Measurements from ENCODE around the gene ZNF679.
"Not testable (repeated sequence)": the region's sequence is repeated elsewhere in the genome, so short reads cannot be mapped to it uniquely, and the experiment has no call there.

Gene ZNF679

GRCh38 chr7:64228174-64228573, at the start of gene ZNF679:
ZNF679 (plus strand) TSS chr7:64228474; CDS start chr7:64249118, 20,644 bp downstream.
- not testable (repeated sequence) for DNase-seq

GRCh38 chr7:64180989-64181388, 47.3 kb upstream of the ZNF679 start:
- DNase-seq, result no peak

GRCh38 chr7:64181586-64181985, 46.7 kb upstream of the ZNF679 start:
- no peak for DNase-seq

GRCh38 chr7:64182036-64182790, 46.1 kb upstream of the ZNF679 start:
- DNase-seq, result no peak

DNA sequence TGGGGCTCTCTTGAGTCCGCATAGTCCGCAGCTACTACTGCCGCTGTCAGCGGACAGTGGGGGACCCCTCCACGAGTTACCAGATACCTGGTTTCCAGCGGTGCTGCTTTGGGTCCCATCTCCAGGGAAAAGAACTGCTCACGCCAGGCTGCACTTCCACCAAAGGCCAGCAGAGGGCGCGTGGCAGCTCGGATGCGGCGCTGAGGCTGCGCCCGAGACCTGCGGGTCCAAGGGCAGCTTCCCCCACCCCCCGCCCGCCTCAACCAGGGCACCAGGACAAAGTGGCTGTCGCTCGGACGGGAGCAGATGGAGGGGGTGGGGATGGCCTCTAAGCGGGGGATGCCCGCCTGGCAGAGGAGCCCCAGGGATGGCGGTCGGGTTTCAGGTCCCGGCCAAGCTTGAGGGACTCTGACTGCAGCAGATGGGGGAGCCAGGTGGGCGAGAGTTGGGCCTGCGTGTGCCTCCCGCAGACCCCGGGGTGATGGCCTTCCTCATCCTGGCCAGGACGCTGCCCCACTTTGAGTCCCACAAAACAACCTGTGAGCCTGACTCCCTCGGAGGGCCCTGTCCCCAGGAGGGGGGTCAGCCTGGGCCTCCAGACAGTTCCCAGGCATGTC, 45.0 kb upstream of the ZNF679 start:
- peak in 24 of 51 donors; percentile 0 to 62 (median 12) for DNase-seq

GRCh38 chr7:64183827-64184372, 44.4 kb upstream of the ZNF679 start:
- DNase-seq, result no peak

GRCh38 chr7:64184376-64184775, 43.9 kb upstream of the ZNF679 start:
- no peak for DNase-seq

DNA sequence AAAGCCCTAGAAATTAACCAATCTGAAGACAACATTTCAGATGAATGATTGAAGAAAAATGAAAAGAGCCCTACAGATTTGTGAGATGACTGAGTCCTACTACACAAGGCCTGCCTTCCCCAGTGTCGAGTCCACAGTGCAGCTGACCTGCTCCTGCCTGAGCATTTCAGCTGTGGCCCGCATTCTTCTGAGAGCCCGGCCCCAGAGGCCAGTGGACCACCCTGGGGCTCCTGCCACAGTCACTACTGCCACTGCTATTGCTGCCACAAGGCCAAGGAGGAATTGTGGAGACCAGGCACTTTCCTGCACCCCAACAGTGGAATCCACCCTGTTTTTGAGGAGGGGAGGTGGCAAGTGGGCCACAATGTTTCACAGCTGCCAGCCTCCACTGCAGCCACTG, 40.9 kb upstream of the ZNF679 start:
- no peak for DNase-seq

DNA sequence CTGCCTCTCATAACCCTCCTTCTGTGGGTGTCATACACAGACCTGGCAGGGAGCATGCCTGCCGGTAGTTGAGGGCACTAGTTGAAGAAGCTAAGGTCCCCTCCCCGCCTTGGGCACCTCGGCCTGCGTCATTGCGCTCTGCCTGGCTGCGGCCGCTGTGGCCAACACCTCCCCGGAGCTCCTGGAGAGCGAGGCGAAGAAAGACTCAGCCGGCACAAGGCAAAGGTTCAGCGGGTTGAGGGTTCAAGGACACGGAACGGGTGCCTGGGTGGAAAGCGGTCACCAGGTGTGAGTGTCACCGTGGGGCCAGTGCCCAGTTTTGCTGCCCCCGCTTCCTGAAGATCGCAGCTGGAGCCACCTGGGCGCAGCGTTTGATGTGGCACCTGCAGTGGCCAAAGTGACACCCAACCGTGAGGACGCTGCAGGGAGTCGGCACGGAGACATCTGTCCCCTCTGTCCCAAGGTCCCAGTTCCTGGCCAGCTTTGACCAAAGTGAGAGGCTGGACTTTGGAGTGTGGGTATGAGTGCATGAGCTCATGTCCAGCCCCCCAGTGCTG, 36.0 kb upstream of the ZNF679 start:
- DNase-seq, result no peak

- no peak for DNase-seq
Measured at GRCh38 chr7:64192775-64193174, 35.5 kb upstream of the ZNF679 start.

- DNase-seq, result no peak
Measured at GRCh38 chr7:64206903-64207302, 21.4 kb upstream of the ZNF679 start, which contains the start of gene ZNF735. ZNF735 (plus strand) TSS chr7:64207203; CDS start chr7:64207203, 0 bp downstream.

GRCh38 chr7:64219710-64220298, 8.5 kb upstream of the ZNF679 start:
- not testable (repeated sequence) for DNase-seq

GRCh38 chr7:64223366-64223765, 4.9 kb upstream of the ZNF679 start:
- no peak for DNase-seq

DNA sequence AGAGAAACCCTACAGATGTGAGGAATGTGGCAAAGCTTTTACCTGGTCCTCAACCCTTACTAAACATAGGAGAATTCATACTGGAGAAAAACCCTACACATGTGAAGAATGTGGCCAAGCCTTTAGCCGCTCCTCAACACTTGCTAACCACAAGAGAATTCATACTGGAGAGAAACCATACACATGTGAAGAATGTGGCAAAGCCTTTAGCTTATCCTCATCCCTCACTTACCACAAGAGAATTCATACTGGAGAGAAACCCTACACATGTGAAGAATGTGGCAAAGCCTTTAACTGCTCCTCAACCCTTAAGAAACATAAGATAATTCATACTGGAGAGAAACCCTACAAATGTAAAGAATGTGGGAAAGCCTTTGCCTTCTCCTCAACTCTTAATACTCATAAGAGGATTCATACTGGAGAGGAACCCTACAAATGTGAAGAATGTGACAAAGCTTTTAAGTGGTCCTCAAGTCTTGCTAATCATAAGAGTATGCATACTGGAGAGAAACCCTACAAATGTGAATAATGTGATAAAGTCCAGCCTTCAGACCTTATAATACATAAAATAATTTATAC, 38.2 kb downstream of the ZNF679 start:
- DNase-seq, result no peak

- DNase-seq, result no peak
Measured at GRCh38 chr7:64277630-64278029, 49.4 kb downstream of the ZNF679 start.

GRCh38 chr7:64294701-64295420, 66.6 kb downstream of the ZNF679 start:
- no peak for DNase-seq

DNA sequence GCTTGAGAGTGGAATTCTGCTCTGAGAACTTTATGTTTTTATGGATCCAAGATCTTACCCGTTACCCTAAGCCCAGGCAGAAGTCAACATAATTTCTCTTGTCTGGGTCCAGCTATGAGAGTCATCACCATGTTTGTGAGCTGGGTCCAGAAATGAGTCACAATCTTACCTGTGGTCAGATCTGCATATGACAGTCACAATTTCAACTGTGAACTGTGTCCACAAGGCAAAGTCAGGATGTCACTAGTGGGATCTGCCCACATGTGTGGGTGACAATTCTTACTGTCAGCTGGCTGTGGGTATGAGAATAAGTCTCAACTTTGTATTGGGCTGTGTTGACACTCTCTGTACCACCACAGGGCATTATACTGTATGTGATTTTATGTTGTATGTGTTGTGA, 69.1 kb downstream of the ZNF679 start:
- DNase-seq, result not testable (repeated sequence)

DNA sequence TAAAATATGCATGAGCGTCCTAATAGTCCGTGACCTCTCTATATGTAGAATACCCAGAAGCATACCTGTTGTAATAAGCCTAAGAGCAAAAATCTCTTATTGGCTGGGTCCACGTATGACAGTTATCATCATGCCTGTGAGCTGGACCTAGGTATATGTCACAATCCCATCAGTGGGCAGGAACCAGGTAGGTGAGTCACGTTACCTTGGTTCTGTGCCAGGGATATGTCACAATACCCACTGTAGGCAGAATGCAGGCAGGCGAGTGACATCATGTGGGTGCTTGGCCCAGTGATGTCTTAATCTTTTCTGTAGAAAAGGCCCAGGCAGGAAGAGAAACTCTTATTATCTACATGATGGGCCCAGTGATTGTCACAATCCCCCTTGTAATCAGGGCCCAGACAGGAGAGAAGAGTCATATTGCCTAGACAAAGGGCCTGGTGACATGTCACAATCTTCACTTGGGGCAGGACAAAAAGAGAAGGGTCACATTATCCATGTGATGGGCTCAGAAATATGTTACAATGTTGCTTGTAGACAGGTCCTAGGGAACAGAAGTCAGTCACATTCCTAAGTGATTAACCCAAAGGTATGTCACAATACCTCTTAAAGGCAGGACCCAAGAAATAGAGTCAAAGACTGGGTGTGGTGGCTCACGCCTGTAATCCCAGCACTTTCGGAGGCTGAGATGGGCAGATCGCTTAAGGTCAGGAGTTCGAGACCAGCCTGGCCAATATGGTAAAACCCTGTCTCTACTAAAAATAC, 72.5 kb downstream of the ZNF679 start:
- DNase-seq, result no peak

GRCh38 chr7:64307254-64308015, 79.2 kb downstream of the ZNF679 start:
- peak; percentile 58 to 99 (median 92) for DNase-seq

DNA sequence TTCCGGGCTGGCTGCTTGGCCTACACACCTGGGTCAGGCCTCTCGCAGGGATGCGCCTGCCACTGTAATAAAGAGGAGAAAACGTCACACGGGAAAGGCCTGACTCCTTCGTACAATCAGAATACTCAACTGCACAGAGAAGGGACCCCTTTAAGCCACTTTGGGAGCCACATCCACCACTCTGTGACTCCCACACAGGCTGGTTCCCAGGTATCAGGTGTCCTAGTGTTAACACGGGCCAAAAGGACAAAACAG, 79.7 kb downstream of the ZNF679 start:
- DNase-seq, result peak in 6 of 51 donors; percentile 8 to 70 (median 33)

All from hypothalamus (tissue), 51 donors.